HG03342 (cell line): ENCODE measurements around the gene LAYN.

Experiments used
- ATAC-seq: cut with Tn5 transposase; IDR thresholded peaks from one replicate; pipeline ENCODE4 v1.9.1; 2021; ENCODE audit warnings: mild to moderate bottlenecking, moderate library complexity; ENCODE audit not compliant: unreplicated experiment

The LAYN gene, protein sequence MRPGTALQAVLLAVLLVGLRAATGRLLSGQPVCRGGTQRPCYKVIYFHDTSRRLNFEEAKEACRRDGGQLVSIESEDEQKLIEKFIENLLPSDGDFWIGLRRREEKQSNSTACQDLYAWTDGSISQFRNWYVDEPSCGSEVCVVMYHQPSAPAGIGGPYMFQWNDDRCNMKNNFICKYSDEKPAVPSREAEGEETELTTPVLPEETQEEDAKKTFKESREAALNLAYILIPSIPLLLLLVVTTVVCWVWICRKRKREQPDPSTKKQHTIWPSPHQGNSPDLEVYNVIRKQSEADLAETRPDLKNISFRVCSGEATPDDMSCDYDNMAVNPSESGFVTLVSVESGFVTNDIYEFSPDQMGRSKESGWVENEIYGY

DNA sequence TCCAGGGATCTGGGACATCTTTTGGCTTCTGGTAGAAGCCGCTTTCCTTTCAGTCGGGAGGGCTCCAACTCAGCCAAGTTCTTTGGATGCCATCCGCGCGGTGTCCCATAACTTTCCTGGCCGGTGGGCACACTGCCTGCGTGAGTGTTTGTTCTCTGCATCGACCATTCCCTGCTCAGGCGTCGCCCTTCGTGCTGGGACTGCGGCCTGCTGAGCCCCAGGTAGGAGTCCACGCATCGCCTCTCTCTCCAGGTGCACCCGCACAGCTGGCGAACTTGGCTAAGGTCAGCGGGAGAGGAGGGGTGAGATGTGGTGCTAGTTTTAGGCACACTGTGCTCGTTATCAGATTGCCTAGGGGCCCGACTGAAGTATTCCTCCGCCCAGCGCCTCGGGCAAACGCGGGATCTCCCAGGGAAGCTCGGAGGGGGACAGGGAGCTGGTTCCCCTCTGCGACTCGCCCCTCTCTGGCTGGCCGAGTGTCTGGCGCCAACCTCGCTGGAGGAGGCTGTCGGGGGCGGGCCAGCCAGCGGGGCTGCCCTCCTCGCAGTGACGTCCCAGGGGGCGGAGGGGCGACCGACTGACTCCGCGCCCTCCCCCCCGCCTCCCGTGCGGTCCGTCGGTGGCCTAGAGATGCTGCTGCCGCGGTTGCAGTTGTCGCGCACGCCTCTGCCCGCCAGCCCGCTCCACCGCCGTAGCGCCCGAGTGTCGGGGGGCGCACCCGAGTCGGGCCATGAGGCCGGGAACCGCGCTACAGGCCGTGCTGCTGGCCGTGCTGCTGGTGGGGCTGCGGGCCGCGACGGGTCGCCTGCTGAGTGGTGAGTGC lies at the start of gene LAYN:
LAYN (plus strand) TSS at position 607 of the 823 bp plus-strand sequence; CDS start at position 731, 124 bp downstream.
- ATAC-seq: no peak

DNA sequence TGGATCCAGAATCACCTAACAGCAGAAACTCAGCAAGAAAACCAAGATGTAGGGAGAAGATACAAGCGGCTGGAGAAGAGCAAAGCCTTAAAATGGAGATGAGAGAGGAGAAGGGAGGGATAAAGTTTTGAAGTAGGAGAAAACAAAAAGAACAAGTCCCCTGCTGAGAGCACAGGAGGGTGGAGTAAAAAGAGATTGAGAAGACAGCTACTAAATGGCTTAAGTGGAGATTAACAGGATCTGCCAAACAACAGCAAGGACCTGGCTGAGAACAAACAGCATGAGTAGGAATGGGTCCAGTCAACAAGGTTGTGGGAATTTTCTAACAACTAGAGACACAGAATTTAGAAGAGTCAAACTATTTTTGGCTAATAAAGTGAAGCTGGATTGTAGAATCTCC lies 46.5 kb upstream of the LAYN start:
- ATAC-seq: no peak

DNA sequence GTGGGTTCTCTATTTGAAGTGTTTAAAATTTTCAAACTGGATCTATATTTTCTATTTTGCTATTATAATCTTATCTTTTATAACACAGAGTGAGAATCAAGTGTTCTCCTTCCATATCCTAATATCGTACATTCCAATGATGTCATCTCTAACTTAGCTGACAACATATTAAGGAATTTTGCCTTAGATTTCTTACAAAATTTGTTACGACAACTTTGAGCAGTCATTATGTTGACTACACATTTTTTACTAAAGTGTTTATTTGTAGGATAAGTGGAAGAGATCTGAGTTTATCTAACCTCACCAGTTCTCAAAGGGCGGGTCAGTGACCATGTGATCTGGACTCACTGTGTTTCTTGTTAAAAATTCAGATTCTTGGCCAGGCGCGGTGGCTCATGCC lies 41.0 kb upstream of the LAYN start:
- ATAC-seq: no peak

DNA sequence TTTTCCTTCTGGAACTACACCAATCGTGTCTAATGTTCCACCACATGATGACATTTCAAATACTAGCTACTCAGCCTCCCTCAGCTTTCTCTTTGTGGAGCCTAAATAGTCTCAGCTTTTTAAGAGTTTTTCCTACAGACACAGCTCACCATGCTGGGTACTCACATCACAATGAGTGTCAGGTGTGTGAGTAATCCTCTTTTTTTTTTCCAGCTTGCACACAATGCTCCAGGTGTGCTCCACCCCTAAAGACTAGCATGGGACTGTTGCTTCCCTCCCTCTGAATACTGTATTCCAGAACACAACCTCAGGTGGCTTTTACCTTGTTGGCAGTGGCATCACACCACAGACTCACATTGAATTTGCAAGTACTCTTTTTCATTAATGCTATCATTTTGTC lies 40.0 kb upstream of the LAYN start:
- no peak for ATAC-seq

DNA sequence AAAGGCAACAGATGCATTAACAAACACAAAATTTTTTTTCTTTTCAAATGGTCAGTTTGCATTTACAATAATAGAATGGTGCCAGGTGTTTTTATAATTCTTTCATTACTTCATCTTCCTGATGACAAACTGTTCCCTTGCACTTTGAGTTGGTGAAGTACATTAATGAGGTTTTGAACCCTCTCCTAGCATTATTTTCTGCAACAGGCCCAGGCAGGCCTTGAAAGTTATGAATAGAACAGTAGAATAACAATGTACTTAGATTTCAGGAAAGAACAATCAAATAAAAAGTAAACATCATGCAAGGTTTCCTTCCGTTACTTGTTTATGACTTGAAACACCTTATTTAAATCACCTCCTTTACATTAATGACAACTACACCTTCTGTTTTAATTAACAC lies 37.9 kb upstream of the LAYN start:
- ATAC-seq: no peak

DNA sequence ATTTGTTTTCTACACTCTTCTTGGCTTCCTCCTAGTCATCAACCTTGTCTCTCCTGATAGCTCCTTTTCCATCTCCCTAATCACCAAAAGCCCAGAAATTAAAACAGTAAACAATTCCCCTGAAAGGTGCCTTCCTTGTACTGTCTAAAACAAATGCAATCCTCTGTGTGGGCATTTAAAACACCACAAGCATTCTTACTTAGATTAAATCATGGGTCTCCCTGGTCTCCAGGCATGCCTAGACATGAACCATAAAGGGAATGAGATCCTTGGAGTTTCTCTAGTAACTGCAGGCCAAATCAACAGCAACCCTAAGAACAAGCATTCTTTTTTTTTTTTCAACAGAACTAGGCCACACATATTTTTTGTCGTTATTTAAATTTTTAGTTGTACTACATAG lies 30.2 kb upstream of the LAYN start:
- ATAC-seq: no peak

DNA sequence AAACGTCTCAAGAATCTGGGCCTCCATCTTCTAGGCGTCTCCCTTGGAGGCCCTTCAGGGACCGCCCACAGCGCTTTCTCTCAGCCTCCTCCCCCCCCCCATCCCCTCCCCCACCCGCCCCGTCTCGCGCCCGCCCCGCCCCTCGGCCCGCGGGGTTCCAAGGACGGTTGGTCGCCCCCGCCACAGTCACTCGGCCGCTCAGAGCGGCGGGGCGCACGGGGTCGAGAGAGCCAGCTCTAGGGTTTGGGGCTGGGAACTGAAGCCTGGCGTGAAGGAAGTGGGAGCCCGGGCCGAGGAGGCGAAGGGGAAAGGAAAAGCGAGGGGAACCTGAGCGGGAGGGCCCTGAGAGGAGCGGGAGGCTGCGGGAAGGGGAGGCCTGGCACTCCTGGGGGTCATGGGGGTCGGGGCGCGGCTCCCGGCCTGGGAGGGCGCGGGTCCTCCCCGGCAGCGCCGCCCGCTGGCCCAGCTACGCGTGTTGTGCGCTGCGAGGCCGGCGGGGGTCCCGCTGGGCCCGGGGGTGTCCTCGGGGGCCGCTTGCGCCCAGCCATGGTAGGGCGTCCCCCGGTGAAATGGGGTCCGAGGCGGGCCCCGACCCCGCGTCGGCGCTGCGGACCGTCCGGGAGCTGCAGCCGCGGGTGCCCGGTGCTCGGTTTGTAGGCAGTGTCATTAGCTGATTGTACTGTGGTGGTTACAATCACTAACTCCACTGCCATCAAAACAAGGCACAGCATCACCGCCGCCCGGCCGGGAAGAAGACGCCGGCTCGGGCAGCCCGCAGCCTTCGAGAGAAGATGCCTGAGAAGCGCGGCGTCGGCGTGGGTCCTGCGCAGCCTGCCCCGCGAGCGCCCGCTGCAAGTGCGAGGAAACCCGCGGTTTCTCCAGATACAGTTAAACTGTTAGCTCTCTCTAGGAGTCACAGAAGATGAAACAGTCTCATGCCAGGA lies 28.0 kb upstream of the LAYN start, which contains the start of gene BTG4:
BTG4 (minus strand) TSS at position 91 of the 944 bp plus-strand sequence. CDS start 13,610 bp downstream, outside the sequence.
- no peak for ATAC-seq

DNA sequence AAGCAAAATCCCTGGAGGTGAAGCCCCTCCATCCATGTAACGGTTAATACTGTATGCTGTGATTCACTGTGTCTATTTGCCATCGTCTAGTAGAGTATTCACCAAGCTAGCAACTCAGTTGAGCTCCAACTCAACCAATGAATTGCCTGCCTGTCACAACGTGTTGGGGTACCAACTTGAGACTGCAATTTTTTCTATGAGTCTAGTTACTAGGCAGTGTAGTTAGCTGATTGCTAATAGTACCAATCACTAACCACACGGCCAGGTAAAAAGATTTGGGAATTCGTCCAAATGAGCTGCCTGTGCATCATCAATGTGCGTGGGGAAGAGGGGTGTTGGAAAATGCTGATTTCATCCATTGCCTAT lies 27.3 kb upstream of the LAYN start:
- ATAC-seq: no peak

DNA sequence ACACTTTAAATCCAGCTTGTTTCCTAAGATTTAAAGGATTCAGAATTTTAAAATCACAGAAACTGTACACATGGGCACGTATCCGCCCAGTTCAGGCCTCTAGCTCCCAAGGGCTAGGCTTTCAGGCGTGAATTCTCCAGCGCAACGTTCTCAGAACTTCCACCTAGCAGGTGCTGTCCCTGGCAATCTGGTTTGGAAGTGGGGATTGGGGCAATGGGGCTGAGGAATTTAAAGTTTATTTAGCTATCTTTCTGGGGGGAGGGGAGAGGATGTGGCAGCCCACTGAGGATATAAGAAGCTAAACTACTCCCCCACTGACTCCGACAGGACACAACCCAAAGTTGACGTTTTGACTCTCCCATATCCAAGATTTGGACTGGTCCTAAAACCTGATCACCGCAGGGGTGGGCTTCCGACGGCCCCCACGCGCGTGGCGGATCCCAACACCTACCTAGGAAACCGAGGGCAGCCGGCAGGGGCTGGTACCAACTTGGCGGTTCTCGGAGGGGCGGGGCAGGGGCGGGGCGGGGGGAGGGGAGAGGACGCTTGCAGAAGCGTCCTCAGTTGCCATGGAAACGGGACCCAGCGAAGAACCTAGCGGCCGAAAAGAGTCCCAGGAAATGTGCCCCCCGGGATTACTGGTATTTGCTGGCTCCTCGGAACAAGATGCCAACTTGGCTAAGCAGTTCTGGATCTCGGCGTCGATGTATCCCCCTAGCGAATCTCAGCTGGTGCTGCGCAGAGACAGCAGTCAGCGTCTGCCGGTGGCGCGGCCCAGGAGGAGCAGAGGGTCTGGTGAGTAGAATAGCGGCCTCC lies 26.1 kb upstream of the LAYN start, which contains the start of gene HOATZ:
HOATZ (plus strand) TSS at position 563 of the 816 bp plus-strand sequence; CDS start at position 570, 7 bp downstream.
- ATAC-seq: no peak

DNA sequence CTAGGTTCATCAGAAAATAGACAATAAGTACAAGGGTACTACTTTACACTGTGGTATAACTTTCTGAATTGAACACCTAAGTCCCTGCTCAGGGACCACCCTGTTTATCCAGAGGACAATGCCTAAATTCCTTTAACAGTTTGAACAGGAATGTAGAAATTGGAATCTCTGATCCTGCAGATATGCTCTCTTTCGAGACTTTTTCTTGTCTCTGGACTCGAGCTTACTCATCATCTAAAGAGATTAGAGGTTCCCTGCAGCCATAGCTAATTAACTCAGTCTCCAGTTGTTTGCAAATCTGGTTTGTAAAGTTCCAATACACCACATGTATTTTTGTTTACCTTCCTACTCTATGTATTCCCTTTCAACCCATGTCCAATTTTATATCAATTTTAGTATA lies 24.9 kb upstream of the LAYN start:
- no peak for ATAC-seq

DNA sequence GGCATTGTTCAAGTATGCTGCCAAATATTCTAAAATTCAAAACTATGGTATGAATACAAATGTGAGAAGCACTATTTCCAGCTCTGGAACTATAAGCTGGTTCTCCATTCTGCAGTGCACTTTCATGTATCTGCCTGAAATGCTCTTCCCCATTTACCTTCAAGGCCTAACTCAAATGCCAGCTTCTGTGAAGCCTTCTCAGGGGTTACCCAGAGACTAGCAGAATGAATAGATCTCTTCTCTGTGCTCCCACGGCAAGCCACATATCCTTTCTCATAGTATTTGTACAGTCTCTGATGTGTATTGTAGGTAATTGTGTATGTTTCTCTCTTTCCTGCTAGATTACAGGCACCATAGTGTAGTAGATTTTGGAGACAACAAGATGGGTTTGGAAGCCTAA lies 21.9 kb upstream of the LAYN start:
- no peak for ATAC-seq

DNA sequence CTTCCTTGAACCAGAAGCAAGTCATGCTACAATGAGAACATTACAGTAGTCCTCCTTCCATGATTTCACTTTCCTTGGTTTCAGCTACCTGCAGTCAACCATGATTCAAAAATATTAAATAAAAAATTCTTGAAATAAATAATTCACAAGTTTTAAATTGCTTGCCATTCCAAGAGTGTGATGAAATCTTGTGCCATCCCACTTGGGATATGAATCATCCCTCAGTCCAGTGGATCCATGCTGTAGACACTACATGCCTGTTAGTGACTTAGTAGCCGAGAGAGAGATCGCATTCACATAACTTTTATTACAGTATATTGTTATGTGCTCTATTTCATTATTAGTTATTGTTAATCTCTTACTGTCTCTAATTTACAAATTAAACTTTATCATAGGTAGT lies 20.0 kb upstream of the LAYN start:
- ATAC-seq: no peak

DNA sequence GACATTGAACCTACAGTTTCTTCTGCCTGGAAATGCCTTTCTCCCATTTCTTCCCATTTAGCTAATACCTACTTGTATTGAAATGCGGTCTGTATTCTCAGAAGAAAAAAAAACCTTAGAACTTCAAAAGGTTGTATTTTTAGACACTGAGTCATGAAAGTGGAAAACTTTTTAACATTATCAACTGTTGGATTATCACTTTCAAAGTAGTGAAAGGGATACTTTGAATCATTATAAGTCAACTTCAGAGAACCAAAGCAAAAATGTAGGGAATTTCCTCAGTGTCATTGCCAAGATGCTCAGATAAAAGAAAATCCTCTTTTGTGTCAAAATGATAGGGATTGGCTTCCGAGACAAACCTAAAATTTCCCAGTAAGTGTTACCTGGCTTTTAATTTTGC lies 19.4 kb upstream of the LAYN start:
- no peak for ATAC-seq

DNA sequence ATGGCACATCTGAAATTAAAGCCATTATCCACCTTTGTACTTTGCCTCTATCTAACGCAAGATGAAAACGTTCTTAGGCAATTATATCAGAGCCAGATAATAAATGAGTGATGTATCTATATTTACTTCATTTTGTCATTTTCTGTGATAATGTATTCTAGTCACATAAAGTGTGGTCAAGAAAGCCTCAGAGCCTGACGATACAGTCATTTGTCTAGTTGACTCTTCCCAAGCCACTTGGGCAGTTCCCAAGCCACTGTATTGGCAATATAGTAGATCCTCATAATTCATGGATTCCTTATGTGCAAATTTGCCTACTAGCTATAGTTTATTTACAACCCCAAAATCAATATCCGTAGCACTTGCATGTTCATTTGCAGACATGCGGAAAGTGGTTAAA lies 18.1 kb upstream of the LAYN start:
- ATAC-seq: no peak

DNA sequence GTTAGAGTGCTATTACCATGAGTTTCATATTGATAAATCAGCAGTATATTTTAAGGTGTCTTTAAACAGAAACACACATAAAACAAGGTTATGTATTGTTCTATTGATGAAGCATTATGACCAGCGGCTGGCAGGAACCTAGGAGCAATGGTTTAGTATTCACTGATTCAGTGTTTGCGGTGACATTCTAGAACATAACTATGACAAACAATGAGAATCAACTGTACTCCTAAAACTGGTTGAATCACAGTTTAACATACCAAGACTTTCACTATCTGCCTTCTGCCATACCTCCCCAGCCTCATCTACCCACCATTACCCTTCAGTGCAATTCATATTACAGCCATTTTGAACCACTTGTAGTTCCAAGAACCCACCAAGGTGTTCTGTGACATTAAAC lies 17.2 kb upstream of the LAYN start:
- ATAC-seq: no peak

DNA sequence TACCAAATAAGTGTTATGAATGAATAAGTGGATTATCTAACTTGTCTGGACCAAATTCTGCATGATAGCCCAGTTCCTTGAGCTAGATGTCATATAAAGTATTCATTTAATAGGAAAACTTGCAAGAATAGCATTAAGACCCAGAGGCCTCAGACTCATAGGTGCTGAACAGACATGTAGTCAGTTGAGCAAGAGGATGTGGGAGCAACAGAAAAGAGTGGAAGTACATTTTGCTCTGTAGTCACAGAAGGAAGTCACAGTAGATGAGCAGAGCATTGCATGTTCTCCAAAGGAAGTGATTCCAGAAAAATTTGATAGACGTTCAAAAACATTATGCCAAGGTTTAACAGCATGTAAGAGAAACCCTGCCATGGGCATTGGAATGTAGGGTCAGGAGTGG lies 16.5 kb upstream of the LAYN start:
- ATAC-seq: no peak

DNA sequence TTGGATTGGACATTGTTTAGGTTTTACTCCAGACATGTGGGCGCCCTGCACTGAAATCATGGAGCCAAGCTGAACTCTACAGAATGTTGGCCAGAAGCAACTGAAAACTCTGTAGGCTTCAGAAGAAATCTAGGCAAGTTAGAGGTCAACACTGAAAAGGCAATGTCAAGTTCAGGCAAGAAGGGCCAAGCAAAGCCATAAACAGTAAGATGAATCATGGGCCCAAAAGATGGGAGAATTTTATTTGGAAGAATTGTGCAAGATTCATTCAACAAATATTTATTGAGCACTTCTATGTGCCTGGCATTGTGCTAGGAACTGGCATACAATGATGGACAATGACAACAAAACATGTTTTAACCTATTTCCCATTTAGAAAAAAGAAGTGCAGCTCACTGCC lies 15.1 kb upstream of the LAYN start:
- no peak for ATAC-seq

DNA sequence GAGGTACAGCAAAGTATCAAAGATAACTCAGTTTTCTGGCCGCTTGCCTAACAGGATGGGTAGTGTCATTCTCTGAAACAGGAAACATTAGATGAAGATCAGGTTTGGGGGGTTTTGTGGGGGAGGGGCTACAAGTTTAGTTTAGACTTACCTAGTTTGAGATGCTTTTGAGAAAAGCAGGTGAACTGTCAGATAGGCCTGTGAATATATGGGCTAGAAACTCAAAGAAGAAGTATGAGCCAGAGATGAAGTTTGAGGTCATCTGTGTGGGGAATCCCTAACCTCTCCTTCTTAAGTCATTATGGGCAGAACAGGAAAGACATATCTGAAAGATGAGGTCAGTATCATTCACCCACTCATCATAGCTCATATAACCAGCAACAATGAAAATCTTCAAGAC lies 14.0 kb upstream of the LAYN start:
- ATAC-seq: no peak

DNA sequence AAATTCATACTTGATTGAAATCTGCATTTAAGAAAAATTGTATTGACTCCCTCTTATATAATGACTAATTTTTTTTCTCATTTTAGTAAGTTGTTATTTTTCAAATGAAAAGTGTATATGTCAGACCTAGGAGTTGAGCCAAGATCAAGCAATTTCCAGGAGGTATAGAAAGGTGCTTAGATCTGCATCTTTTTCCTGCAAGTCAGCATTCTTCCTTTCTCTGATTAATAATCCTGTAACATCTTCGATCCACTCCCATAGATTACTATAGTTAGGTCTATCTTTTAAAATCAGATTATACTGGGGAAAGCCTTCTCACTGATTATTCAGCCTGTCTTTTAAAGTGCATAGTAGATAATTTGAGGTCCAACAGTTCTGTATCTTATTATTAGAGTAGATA lies 13.2 kb upstream of the LAYN start:
- ATAC-seq: no peak

DNA sequence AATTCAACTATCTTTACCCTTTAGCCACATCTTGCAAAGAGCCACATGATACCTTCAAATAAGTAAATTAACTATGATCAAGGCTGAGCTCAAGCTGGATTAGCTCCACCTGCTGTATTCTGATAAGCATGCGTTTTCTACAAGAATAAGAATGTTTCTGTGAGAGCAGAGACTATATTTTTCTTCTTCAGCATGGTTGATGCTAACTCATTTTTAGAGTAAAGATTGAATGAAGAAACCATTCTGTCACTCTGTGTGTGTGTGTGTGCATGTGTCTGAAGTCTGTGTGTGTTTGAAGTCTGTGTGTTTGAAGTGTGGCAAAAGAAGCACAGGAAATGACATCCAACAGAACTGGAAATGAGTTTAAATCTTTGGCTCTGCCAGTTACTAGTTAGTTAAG lies 12.0 kb upstream of the LAYN start:
- no peak for ATAC-seq
